GM10266 (cell line): ENCODE measurements around the gene BROX.

Experiments used
- DNase-seq: peaks from one replicate; pipeline ENCODE4 v3.0.0; 2012; ENCODE audit errors: extremely low spot score
- CTCF ChIP-seq: IDR thresholded peaks from 2 replicates; pipeline ENCODE4 v1.5.1; 2012; ENCODE audit warnings: mild to moderate bottlenecking, low read depth; ENCODE audit not compliant: control insufficient read depth, insufficient read depth; ENCODE audit errors: missing control alignments

Gene BROX

GRCh38 chr1:222769181-222769580 is 56.8 kb downstream of the BROX start:
- no peak for TF ChIP-seq CTCF
- DNase-seq: no peak

- DNase-seq: no peak
- no peak for TF ChIP-seq CTCF
These were observed 57.7 kb downstream of the BROX start for GRCh38 chr1:222769971-222770620.

GRCh38 chr1:222772996-222773379 is 60.6 kb downstream of the BROX start:
- no peak for DNase-seq
- no peak for TF ChIP-seq CTCF

- TF ChIP-seq CTCF: no peak
- no peak for DNase-seq
These were observed 65.1 kb downstream of the BROX start for GRCh38 chr1:222777463-222777862.

GRCh38 chr1:222777977-222778376 is 65.6 kb downstream of the BROX start:
- TF ChIP-seq CTCF: no peak
- DNase-seq: no peak

GRCh38 chr1:222781251-222781650 is 68.9 kb downstream of the BROX start:
- no peak for DNase-seq
- no peak for TF ChIP-seq CTCF

GRCh38 chr1:222783051-222783450 is 70.7 kb downstream of the BROX start:
- no peak for DNase-seq
- TF ChIP-seq CTCF: no peak
